ENCODE results near the gene RPS16.
"Not testable (repeated sequence)": the region's sequence is repeated elsewhere in the genome, so short reads cannot be mapped to it uniquely, and the experiment has no call there.

The RPS16 gene

DNA sequence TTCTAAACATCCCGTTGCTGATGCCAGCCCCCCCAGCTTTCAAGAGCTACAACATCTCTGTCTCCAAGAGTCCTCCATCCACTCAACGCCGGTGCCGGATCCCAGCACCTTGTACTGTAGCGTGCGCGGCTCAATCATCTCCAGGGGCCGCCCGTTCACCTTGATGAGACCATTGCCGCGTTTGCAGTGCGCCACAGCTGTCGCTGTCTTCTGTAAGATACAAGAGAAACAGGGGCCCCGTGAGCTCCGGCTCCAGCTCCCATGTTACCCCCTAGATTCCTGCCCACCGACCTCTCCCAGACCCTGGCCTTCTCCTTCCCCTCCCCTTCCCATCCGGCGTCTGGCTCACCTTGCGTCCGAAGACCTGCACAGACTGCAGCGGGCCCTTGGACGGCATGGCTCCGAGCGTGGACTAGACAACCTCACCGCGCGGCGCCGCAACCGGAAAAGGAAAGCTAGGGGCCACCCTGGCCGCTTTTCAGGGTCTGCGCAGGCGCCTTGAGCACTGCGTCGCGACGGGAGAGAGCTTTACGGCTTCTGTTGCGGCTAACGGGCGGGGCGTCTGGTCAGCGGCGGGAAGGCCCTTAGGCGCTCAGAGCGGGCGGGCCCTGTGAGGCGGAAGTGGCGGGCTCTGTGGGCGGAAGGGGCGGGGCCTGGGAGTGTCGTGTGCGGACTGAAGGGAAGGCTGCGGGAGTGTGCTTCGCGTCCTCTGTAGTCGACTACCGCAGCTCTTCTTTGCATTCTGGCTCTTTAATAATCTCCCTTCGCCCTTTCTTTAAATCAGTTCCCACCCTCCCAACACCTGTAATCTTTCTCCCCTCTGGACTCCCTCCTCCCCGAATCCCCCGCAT, at the start of gene RPS16:
Gene RPS16, minus strand, starts transcription at position 451 of the 851 bp plus-strand sequence. Its CDS starts 54 bp downstream, at position 397.
- peak; percentile 99 to 100 for DNase-seq (ENCODE audit: low read depth in 2 of 2)

GRCh38 chr19:39483141-39483540, 47.4 kb upstream of the RPS16 start:
- no peak for DNase-seq (ENCODE audit: low read depth in 2 of 2)

DNA sequence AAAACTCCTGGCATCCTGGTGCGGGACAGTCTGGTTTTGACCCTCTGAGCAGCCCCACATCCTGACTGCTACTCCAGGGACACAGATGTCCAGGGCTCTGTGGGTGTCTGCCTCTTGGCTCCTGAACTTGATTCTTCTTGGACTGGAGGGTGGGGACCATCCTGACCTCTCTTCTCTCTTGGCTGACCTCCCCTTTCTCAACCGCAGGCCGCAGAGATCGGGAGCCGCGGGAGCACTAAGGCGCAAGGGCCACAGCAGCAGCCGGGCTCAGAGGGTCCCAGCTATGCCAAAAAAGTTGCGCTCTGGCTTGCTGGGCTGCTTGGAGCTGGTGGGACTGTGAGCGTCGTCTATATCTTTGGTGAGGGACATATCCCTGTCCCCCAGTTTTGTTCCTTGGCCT, 45.9 kb upstream of the RPS16 start:
- no peak for DNase-seq (ENCODE audit: low read depth in 2 of 2)

- DNase-seq (ENCODE audit: low read depth in 2 of 2) = no peak
These were observed 45.4 kb upstream of the RPS16 start for GRCh38 chr19:39481229-39481545.

DNA sequence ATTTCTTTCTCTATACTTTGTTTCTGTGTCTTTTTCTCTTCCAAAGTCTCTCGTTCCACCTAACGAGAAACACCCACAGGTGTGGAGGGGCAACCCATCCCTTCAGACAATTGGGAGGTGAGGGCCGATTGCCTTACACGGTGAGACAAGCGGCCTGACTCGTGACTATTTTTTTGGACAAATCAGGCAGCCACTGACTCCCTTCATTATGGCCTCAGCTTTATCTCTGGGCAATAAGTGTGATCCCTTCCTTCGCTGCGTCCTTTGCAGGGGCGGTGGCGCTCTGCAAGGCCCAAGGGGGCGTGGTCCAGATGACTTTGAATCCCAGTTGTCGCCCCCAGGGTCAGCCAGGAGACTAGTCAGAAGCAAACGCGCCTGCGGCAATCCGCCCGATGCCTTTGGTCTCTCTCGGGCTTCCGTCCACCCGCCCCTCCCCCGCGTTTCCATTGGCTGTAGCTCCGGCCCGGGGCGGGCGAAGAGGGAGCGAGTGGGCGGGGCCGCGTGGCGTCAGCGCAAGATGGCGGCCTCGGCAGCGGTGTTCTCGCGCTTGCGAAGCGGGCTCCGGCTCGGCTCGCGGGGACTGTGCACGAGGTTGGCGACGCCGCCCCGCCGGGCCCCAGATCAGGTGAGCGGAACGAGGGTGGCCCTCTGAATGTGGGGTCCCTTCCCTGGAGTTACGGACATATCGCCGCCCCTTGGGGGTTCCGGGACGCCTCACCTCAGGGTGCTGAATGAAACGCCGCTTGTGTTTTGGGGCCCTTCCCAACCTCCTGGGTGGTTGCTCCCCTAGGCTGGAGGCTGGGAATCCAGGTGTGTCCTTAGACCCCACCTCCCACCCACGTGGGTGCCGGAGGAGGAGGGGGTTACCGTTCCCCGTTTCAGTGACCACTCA, 44.8 kb upstream of the RPS16 start, which contains the start of gene TIMM50:
Gene TIMM50, plus strand, starts transcription at position 502 of the 892 bp plus-strand sequence. Its CDS starts 16 bp downstream, at position 518.
- DNase-seq (ENCODE audit: low read depth in 2 of 2) = peak; percentile 98 to 99

DNA sequence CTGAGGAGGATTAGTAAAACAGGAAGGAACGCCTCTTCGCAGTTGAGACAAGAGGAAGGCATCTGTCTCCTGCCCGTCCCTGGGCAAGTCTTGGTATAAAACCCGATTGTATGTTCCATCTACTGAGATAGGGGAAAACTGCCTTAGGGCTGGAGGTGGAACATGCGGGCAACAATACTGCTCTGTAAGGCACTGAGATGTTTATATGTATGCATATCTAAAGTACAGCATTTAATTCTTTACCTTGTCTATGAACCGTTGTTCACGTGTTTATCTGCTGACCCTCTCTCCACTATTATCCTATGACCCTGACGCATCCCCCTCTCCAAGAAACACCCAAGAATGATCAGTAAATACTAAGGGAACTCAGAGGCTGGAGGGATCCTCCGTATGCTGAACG, 44.2 kb upstream of the RPS16 start:
- no peak for DNase-seq (ENCODE audit: low read depth in 2 of 2)

GRCh38 chr19:39479319-39479801, 43.6 kb upstream of the RPS16 start:
- DNase-seq (ENCODE audit: low read depth in 2 of 2) = not testable (repeated sequence)

- no peak for DNase-seq (ENCODE audit: low read depth in 2 of 2)
These were observed 40.0 kb upstream of the RPS16 start for GRCh38 chr19:39475748-39476147.

DNA sequence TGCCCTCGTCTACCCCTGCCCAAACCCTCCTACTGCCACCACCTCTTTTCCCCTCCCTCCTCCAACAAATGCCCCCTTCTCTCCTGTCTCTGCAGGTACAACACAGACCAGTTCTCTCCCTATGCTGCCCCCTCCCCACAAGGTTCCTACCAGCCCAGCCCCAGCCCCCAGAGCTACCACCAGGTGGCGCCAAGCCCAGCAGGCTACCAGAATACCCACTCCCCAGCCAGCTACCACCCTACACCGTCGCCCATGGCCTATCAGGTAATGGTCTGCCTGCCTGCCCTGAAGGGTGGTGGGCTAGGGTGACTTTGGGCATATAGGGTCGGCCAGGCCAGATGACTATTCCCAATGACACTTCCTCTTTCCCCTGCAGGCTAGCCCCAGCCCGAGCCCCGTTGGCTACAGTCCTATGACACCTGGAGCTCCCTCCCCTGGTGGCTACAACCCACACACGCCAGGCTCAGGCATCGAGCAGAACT, 38.4 kb upstream of the RPS16 start:
- DNase-seq (ENCODE audit: low read depth in 2 of 2) = peak; percentile 47 to 58

- no peak for DNase-seq (ENCODE audit: low read depth in 2 of 2)
These were observed 37.8 kb upstream of the RPS16 start for GRCh38 chr19:39473443-39473960.

GRCh38 chr19:39472746-39473442, 37.1 kb upstream of the RPS16 start:
- DNase-seq (ENCODE audit: low read depth in 2 of 2) = no peak

DNA sequence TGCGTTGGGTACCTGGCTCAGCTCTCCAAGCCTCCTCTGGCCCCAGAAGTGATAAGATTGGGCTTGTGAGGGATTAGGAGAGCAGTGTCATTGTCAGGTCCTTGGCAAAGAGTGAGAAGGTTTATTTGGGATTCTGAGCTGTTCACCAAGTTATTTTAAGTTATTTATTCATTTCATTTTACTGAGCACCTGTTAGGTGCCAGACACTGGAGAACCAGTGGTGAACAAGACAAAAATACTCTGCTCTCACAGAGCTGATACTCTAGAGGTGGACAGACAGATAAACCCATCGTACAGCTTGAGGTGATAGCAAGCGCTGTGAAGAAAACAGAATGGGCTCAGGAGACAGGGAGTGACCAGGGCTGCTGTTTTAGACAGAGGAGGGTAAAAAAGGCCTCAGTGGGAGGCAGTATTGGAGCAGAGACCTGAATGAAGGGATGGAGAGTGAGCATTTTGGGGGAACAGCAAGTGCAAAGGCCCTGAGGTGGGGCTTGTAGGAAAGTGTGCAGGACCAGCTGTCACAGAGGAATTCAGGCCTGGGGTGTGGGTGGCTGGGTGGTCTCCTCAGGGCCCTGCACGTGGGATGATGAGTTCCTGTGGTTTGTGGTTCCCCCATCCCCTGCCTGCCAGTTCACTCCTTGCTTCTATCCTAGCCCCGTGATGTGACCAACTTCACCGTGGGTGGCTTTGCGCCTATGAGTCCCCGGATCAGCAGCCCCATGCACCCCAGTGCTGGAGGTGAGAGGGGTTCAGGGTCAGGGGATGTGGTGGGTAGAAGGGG, 36.2 kb upstream of the RPS16 start:
- DNase-seq (ENCODE audit: low read depth in 2 of 2) = no peak

- no peak for DNase-seq (ENCODE audit: low read depth in 2 of 2)
These were observed 35.1 kb upstream of the RPS16 start for GRCh38 chr19:39470724-39471339.

GRCh38 chr19:39469567-39469966, 33.8 kb upstream of the RPS16 start:
- no peak for DNase-seq (ENCODE audit: low read depth in 2 of 2)

DNA sequence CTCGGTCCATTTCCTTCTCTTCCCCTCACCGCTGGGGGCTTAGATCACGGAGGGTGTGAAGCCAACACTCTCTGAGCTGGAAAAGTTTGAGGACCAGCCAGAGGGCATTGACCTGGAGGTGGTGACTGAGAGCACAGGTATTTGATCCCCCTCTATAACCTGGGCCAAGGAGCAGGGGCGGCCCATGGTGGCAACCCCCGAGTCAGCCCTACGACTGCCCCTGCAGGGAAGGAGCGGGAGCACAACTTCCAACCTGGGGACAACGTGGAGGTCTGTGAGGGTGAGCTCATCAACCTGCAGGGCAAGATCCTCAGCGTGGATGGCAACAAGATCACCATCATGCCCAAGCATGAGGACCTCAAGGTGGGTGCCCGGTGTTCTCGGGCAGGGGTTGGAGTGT, 33.3 kb upstream of the RPS16 start:
- DNase-seq (ENCODE audit: low read depth in 2 of 2) = no peak

- DNase-seq (ENCODE audit: low read depth in 2 of 2) = no peak
These were observed 32.2 kb upstream of the RPS16 start for GRCh38 chr19:39467941-39468340.

- no peak for DNase-seq (ENCODE audit: low read depth in 2 of 2)
These were observed 30.4 kb upstream of the RPS16 start for GRCh38 chr19:39465956-39466747.

DNA sequence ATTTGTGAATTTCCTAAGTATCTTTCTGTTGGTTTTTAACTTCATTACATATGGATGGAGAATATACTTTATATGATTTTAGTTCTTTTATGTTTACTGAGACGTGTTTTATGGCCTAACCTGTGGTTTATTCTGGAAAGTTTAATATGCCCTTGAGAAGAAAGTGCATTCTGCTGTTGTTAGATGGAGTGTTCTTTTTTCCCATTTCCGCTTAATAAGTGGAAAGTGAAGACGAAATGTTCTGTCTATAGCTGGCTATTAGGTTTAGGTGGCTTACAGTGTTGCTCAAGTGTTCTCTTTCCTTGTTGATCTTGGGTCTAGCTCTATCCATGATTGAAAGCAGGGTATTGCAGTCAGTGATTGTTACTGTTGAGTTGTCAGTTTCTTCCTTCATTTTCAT, 27.7 kb upstream of the RPS16 start:
- DNase-seq (ENCODE audit: low read depth in 2 of 2) = no peak

GRCh38 chr19:39451257-39451656, 15.5 kb upstream of the RPS16 start:
- DNase-seq (ENCODE audit: low read depth in 2 of 2) = not testable (repeated sequence)
